ENCODE results near the gene CCDC124. TPM values are rescaled to one million over a fixed set of nuclear protein-coding genes. Genes with fewer than 3 reads are reported as not detected.

The CCDC124 gene
- total RNA-seq, 4 donors from 2014 or later, result 32.6 to 91.9 (median 47.4) TPM

- no peak for TF ChIP-seq POLR2A (IDR thresholded peaks at IDR 0.05)
- TF ChIP-seq, protein P1, sequence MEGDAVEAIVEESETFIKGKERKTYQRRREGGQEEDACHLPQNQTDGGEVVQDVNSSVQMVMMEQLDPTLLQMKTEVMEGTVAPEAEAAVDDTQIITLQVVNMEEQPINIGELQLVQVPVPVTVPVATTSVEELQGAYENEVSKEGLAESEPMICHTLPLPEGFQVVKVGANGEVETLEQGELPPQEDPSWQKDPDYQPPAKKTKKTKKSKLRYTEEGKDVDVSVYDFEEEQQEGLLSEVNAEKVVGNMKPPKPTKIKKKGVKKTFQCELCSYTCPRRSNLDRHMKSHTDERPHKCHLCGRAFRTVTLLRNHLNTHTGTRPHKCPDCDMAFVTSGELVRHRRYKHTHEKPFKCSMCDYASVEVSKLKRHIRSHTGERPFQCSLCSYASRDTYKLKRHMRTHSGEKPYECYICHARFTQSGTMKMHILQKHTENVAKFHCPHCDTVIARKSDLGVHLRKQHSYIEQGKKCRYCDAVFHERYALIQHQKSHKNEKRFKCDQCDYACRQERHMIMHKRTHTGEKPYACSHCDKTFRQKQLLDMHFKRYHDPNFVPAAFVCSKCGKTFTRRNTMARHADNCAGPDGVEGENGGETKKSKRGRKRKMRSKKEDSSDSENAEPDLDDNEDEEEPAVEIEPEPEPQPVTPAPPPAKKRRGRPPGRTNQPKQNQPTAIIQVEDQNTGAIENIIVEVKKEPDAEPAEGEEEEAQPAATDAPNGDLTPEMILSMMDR (IDR thresholded peaks at IDR 0.05), result no peak
- H3K4me3 ChIP-seq (ENCODE audit: low read depth, poor library complexity, severe bottlenecking), result no peak overlapping the region
- 92 to 98% methylated on average over 6 to 23 of the region's 23 CpGs for WGBS, 2 donors
- intact Hi-C loops (cut with DNase I; ENCODE audit: low total_unique reads), result no loop called here
- DNase-seq (ENCODE audit: low spot score in 2 of 2), result no peak
Observed at GRCh38 chr19:17973759-17974158, 40.9 kb downstream of the CCDC124 start.

DNA sequence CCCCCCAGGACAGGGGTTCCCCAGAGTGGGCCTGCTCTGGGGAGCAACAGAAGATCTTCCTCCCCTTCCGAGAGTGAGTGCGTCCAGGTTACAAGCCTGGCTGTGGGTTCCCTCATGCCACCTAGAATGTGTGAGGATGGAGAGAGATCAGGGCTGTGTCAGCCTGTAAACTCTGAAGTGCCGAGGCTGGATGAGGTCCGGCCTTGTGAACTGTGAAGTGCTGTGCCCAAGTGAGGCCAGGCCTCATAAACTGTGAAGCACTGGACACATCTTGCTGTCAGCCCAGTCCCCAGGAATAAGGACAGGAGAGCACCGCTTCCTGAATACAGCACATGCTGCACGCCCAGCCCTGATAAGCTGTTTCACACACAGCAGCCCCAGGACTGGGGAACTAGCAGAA lies 41.7 kb downstream of the CCDC124 start:
- intact Hi-C loops (cut with DNase I; ENCODE audit: low total_unique reads), result no loop called here
- DNase-seq (ENCODE audit: low spot score in 2 of 2), result no peak
- no peak for TF ChIP-seq POLR2A (IDR thresholded peaks at IDR 0.05)
- TF ChIP-seq, protein P1 (IDR thresholded peaks at IDR 0.05), result no peak
- H3K4me3 ChIP-seq (ENCODE audit: low read depth, poor library complexity, severe bottlenecking), result no peak overlapping the region
- 78 to 87% methylated on average over 6 of the region's 6 CpGs for WGBS, 2 donors

DNA sequence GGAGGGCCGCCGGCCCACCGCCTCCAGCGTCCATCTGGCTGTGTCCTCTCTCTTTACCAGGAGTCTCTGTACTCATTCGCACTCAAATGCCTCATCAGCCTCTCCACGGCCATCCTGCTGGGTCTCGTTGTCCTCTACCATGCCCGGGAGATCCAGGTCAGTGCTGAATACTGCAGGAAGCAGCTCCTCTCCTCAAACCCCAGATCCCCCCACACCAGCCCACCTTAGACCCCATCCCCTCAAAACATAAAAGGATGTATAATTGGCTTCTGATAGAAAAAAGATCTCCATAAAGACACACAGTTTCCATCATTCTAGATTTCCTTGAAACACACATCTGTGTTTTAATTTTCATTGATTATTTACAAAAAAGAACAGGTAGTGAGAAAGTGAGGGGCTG lies 42.2 kb downstream of the CCDC124 start:
- TF ChIP-seq, protein P1 (IDR thresholded peaks at IDR 0.05), result no peak
- TF ChIP-seq POLR2A (IDR thresholded peaks at IDR 0.05), result no peak
- H3K4me3 ChIP-seq (ENCODE audit: low read depth, poor library complexity, severe bottlenecking), result no peak overlapping the region
- DNase-seq (ENCODE audit: low spot score in 2 of 2), result no peak
- intact Hi-C loops (cut with DNase I; ENCODE audit: low total_unique reads), result no loop called here
- WGBS, 2 donors, result 81 to 88% methylated on average over 8 of the region's 8 CpGs

DNA sequence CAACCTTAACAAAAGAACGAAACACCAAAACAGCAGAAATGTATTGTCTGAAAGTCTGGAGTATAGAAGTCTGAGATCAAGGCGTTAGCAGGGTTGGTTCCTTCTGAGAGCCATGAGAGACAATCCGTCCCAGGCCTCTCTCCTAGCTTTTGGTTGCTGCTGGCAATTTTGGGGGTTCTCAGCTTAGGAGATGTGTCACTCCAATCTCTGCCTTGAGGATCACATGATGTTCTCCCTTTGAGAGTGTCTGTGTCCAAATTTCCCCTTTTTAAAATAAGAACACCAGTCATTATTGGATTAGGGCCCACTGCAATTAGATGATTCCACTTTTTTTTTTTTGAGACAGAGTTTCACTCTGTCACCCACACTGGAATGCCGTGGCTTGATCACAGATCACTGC lies 44.2 kb downstream of the CCDC124 start:
- no peak for DNase-seq (ENCODE audit: low spot score in 2 of 2)
- WGBS, 2 donors, result 73 to 77% methylated on average over 4 of the region's 4 CpGs
- H3K4me3 ChIP-seq (ENCODE audit: low read depth, poor library complexity, severe bottlenecking), result no peak overlapping the region
- TF ChIP-seq, protein P1 (IDR thresholded peaks at IDR 0.05), result no peak
- no peak for TF ChIP-seq POLR2A (IDR thresholded peaks at IDR 0.05)
- intact Hi-C loops (cut with DNase I; ENCODE audit: low total_unique reads), result no loop called here

GRCh38 chr19:17977488-17977887 lies 44.7 kb downstream of the CCDC124 start:
- no peak for TF ChIP-seq POLR2A (IDR thresholded peaks at IDR 0.05)
- TF ChIP-seq, protein P1 (IDR thresholded peaks at IDR 0.05), result no peak
- WGBS, 2 donors, result 70 to 71% methylated on average over 7 of the region's 7 CpGs
- intact Hi-C loops (cut with DNase I; ENCODE audit: low total_unique reads), result no loop called here
- H3K4me3 ChIP-seq (ENCODE audit: low read depth, poor library complexity, severe bottlenecking), result no peak overlapping the region
- DNase-seq (ENCODE audit: low spot score in 2 of 2), result no peak

DNA sequence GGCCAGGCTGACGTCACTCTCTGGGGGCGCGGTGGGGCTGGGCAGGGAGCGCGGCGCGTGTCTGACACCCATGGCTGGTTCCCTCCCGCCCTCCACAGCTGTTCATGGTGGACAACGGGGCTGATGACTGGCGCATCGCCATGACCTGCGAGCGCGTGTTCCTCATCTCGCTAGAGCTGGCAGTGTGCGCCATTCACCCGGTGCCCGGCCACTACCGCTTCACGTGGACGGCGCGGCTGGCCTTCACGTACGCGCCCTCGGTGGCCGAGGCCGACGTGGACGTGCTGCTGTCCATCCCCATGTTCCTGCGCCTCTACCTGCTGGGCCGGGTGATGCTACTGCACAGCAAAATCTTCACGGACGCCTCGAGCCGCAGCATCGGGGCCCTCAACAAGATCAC lies 48.8 kb downstream of the CCDC124 start:
- TF ChIP-seq POLR2A (IDR thresholded peaks at IDR 0.05), result no peak
- TF ChIP-seq, protein P1 (IDR thresholded peaks at IDR 0.05), result no peak
- 93 to 95% methylated on average over 36 to 38 of the region's 38 CpGs for WGBS, 2 donors
- no peak overlapping the region for H3K4me3 ChIP-seq (ENCODE audit: low read depth, poor library complexity, severe bottlenecking)
- intact Hi-C loops (cut with DNase I; ENCODE audit: low total_unique reads), result no loop called here
- DNase-seq (ENCODE audit: low spot score in 2 of 2), result no peak
